ENCODE measurements around the gene FAM227A. TPM values are rescaled to one million over a fixed set of nuclear protein-coding genes. Genes with fewer than 3 reads are reported as not detected.

FAM227A gene
- total and polyA plus RNA-seq, 2 of the 13 experiments (the other 11 are each of a cell fraction or from before 2014, with no cell fraction given), result 1.0 to 1.5 TPM

- no peak for TF ChIP-seq ZNF709 (CRISPR knock-in tag; IDR thresholded peaks at IDR 0.05)
- no peak for TF ChIP-seq ZNF713 (CRISPR knock-in tag; IDR thresholded peaks at IDR 0.05)
- TF ChIP-seq, protein P1, sequence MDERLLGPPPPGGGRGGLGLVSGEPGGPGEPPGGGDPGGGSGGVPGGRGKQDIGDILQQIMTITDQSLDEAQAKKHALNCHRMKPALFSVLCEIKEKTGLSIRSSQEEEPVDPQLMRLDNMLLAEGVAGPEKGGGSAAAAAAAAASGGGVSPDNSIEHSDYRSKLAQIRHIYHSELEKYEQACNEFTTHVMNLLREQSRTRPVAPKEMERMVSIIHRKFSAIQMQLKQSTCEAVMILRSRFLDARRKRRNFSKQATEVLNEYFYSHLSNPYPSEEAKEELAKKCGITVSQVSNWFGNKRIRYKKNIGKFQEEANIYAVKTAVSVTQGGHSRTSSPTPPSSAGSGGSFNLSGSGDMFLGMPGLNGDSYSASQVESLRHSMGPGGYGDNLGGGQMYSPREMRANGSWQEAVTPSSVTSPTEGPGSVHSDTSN (CRISPR knock-in tag; IDR thresholded peaks at IDR 0.05), result peak; percentile 52; the same call in 1 of the 2 replicates
- TF ChIP-seq ZNF614 (CRISPR knock-in tag; IDR thresholded peaks at IDR 0.05; ENCODE audit: borderline replicate concordance), result no peak
- no peak for TF ChIP-seq RAD51 (IDR thresholded peaks at IDR 0.05; ENCODE audit: borderline replicate concordance)
- no peak for TF ChIP-seq POGZ (CRISPR knock-in tag; IDR thresholded peaks at IDR 0.05)
- peak; percentile 48; the same call in 1 of the 2 replicates for TF ChIP-seq NR2F6 (IDR thresholded peaks at IDR 0.05)
- TF ChIP-seq NR2F6 (CRISPR knock-in tag; IDR thresholded peaks at IDR 0.05), result peak; percentile 44; the same call in 1 of the 2 replicates
- no peak for TF ChIP-seq SRSF4 (IDR thresholded peaks at IDR 0.05; ENCODE audit: low read depth, low read length, poor library complexity, severe bottlenecking)
- TF ChIP-seq ARNTL (CRISPR knock-in tag; IDR thresholded peaks at IDR 0.05), result no peak
- TF ChIP-seq TBP (CRISPR knock-in tag; IDR thresholded peaks at IDR 0.05), result no peak
- no peak for TF ChIP-seq UBTF (CRISPR knock-in tag; IDR thresholded peaks at IDR 0.05)
- TF ChIP-seq HDAC2 (CRISPR knock-in tag; IDR thresholded peaks at IDR 0.05), result 0 out of 2 replicates have a peak, but pooled peaks have one; percentile 20
- TF ChIP-seq, protein P2, sequence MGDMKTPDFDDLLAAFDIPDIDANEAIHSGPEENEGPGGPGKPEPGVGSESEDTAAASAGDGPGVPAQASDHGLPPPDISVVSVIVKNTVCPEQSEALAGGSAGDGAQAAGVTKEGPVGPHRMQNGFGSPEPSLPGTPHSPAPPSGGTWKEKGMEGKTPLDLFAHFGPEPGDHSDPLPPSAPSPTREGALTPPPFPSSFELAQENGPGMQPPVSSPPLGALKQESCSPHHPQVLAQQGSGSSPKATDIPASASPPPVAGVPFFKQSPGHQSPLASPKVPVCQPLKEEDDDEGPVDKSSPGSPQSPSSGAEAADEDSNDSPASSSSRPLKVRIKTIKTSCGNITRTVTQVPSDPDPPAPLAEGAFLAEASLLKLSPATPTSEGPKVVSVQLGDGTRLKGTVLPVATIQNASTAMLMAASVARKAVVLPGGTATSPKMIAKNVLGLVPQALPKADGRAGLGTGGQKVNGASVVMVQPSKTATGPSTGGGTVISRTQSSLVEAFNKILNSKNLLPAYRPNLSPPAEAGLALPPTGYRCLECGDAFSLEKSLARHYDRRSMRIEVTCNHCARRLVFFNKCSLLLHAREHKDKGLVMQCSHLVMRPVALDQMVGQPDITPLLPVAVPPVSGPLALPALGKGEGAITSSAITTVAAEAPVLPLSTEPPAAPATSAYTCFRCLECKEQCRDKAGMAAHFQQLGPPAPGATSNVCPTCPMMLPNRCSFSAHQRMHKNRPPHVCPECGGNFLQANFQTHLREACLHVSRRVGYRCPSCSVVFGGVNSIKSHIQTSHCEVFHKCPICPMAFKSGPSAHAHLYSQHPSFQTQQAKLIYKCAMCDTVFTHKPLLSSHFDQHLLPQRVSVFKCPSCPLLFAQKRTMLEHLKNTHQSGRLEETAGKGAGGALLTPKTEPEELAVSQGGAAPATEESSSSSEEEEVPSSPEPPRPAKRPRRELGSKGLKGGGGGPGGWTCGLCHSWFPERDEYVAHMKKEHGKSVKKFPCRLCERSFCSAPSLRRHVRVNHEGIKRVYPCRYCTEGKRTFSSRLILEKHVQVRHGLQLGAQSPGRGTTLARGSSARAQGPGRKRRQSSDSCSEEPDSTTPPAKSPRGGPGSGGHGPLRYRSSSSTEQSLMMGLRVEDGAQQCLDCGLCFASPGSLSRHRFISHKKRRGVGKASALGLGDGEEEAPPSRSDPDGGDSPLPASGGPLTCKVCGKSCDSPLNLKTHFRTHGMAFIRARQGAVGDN (CRISPR knock-in tag; IDR thresholded peaks at IDR 0.05), result no peak
- TF ChIP-seq HMGXB4 (CRISPR knock-in tag; IDR thresholded peaks at IDR 0.05; ENCODE audit: borderline replicate concordance in 1 of 2, low read depth in 1 of 2), result no peak
- TF ChIP-seq, protein P3, sequence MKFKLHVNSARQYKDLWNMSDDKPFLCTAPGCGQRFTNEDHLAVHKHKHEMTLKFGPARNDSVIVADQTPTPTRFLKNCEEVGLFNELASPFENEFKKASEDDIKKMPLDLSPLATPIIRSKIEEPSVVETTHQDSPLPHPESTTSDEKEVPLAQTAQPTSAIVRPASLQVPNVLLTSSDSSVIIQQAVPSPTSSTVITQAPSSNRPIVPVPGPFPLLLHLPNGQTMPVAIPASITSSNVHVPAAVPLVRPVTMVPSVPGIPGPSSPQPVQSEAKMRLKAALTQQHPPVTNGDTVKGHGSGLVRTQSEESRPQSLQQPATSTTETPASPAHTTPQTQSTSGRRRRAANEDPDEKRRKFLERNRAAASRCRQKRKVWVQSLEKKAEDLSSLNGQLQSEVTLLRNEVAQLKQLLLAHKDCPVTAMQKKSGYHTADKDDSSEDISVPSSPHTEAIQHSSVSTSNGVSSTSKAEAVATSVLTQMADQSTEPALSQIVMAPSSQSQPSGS (CRISPR knock-in tag; IDR thresholded peaks at IDR 0.05), result no peak
- TF ChIP-seq FOXJ3 (CRISPR knock-in tag; IDR thresholded peaks at IDR 0.05; ENCODE audit: borderline replicate concordance), result no peak
- TF ChIP-seq ZNF329 (CRISPR knock-in tag; IDR thresholded peaks at IDR 0.05; ENCODE audit: low read depth), result no peak
- TF ChIP-seq POLR2G (IDR thresholded peaks at IDR 0.05; ENCODE audit: low read depth, low read length), result no peak
- TF ChIP-seq FOSL2 (CRISPR knock-in tag; IDR thresholded peaks at IDR 0.05), result peak; percentile 44
These were observed 37.9 kb upstream of the FAM227A start (continued) for GRCh38 chr22:38694049-38694448.

All from HepG2 (cell line).